LoVo (cell line): ENCODE measurements around the gene TJP1.
A peak's percentile ranks its signal among the peaks of the same experiment; 100 is the strongest.
"Not testable (repeated sequence)": the region's sequence is repeated elsewhere in the genome, so short reads cannot be mapped to it uniquely, and the experiment has no call there.

Experiments used
- DNase-seq: peaks from one replicate; pipeline ENCODE4 v3.0.0-alpha.2; 2016; ENCODE audit warnings: low spot score

Gene TJP1

DNA sequence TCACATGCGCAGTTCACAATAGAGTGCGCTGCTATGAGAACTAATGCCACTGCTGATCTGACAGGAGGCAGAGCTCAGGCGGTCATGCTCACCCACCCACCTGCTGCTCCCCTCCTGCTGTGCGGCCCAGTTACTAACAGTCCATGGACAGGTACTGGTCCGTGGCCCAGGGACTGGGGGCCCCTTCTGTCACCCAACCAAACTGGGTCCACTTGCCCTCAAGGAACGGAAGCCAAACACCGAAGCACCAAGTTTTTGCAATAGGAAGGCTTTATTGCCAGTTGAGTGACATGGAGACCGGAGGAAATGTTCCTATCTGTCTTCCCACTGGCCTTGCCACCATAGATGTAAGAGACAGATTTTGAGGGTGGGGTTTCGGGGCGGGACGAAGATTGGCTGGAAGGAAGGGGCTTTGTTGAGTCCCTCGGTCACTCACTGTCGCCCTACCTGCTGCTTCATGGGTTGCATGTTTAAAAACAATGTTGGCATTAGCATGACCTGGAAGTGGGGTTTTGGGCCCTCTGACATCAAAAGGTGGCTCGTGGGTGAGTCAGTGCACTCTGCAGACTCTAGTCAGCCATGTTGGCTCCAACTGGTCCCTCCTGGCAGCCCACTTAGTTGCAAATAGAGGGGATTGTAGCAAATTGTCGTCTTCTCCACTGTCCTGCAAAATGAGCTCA lies 141.0 kb downstream of the TJP1 start:
- no peak for DNase-seq

DNA sequence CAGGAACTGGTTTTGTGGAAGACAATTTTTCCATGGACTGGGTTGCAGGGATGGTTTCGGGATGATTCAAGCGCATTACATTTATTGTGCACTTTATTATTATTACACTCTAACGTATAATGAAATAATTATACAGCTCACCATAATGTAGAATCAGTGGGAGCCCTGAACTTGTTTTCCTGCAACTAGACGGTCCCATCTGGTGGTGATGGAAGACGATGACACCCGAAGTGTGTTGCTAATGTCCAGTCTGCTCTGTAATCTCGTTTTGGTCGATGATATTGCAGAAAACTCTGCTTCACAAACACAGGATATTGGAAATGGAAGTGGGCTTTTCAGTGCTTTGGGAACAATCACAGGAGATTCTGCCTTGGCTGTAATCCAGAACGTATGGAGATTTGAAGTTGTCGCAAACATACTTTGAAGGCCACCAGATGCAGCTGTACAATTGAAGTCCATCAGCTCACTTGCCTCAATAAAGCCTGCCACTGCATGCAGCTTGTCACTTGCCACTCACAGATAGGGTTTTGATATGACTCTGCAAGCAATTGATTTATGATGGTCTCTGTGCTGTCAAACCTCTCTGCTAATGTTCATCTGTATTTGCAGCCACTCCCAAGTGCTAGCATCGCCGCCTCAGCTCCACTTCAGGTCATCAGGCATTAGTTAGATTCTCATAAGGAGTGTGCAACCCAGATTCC lies 141.7 kb downstream of the TJP1 start:
- no peak for DNase-seq

GRCh38 chr15:29678504-29679034 lies 143.7 kb downstream of the TJP1 start:
- DNase-seq: no peak

GRCh38 chr15:29677871-29678461 lies 144.3 kb downstream of the TJP1 start:
- peak; percentile 87 for DNase-seq

- no peak for DNase-seq
Observed at GRCh38 chr15:29677455-29677854, 144.8 kb downstream of the TJP1 start.

- no peak for DNase-seq
Observed at GRCh38 chr15:29676961-29677402, 145.3 kb downstream of the TJP1 start.

- DNase-seq: not testable (repeated sequence)
Observed at GRCh38 chr15:29676374-29676960, 145.8 kb downstream of the TJP1 start.

- DNase-seq: no peak
Observed at GRCh38 chr15:29675791-29676301, 146.4 kb downstream of the TJP1 start.

DNA sequence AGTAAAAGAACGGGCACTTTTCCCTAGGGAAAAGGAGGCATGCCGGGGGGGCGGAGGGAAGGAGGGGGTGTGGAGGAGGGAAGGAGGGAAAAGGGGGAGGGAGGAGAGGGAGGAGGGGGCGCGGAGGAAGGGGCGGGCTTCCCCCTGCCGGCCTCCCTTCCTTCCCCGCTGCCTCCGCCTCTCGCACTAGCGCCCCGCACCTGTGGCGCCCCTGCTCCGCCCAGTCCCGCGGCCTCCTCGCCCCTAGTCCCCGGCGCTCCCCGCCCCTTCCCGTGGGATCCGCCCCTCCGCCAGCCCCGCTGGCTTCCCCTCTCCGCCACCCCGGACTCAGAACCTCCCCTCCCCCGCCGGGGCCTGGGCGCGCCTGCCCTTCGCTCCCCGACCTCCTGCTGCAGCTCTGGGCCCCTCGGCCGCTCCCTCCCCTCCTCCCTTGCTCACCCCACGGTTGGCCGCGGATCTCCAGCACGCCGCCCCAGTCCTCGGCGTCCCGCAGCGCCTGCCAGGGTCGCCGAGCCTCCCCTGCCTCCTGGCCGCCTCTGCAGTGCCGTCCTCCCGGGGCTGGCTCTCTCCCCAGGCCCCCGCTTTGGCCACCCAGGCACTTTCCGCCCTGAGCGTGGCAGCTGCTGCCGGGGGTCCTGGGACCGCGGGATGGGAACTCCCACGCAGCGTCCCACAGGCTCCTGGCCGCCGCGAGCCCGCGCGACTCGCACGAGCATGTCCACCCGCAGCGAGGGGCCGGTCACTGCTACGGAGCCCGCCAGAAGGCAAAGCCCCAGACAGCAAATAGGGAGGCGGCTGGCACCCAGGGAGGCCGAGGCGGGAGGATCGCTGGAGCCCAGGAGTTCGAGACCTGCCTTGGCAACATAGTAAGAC lies 147.4 kb downstream of the TJP1 start:
- no peak for DNase-seq

DNA sequence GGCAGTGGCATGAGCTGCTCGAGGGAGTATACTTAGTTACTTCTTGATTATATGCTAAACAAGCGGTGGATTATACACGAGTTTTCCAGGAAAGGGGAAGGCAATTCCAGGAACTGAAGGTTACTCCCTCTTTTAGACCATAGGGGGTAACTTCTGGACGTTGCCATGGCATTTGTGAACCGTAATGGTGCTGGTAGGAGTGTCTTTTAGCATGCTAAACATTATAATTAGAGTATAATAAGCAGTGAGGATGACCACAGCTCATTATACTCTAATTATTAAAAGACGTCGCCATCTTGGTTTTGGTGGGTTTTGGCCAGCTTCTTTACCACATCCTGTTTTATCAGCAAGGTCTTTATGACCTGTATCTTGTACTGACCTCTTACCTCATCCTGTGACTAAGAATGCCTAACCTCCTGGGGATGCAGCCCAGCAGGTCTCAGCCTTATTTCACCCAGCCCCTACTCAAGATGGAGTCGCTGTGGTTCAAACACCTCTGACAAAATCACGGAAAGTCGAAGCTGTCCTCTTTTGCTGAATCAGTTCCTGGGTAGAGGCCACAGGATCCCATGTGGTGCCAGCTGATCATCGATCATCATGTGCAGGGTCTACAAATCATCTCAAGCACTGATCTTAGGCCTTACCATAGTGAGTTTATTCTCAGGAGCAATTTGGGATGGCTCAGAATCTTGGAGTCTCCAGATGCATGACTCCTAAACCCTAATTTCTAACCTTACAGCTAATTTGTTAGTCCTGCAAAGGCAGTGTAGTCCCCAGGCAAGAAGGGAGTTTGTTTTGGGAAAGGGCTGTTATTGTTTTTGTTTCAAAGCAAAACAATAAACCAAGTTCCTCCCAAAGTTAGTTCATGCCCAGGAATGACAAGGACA lies 149.1 kb downstream of the TJP1 start:
- no peak for DNase-seq

GRCh38 chr15:29672446-29672845 lies 149.8 kb downstream of the TJP1 start:
- no peak for DNase-seq

GRCh38 chr15:29672046-29672445 lies 150.2 kb downstream of the TJP1 start:
- DNase-seq: not testable (repeated sequence)

GRCh38 chr15:29670998-29671981 lies 151.0 kb downstream of the TJP1 start:
- DNase-seq: peak; percentile 94

- DNase-seq: no peak
Observed at GRCh38 chr15:29670266-29670665, 152.0 kb downstream of the TJP1 start.

GRCh38 chr15:29669823-29670222 lies 152.4 kb downstream of the TJP1 start:
- DNase-seq: no peak

DNA sequence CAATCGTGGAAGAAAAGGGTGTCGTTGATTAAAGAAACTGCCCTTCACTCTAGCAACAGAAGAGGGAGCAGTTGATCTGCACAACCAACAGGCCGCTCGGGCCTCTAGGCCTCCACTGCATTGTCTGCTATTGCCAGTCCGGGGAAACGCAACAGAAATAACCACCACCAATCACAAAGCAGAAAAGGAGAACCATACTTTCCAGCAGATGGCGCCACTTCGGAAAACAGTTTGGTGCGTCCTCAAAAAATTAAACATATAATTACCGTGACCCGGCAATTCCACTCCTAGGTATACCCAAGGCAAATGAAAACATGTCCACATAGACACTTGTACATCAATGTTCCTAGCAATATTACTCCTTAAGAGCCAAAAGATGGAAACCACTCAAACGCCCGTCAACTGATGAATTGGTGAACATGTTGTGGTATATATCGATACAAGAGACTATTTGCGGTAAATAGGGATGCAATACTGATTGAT lies 154.1 kb downstream of the TJP1 start:
- DNase-seq: peak; percentile 87

DNA sequence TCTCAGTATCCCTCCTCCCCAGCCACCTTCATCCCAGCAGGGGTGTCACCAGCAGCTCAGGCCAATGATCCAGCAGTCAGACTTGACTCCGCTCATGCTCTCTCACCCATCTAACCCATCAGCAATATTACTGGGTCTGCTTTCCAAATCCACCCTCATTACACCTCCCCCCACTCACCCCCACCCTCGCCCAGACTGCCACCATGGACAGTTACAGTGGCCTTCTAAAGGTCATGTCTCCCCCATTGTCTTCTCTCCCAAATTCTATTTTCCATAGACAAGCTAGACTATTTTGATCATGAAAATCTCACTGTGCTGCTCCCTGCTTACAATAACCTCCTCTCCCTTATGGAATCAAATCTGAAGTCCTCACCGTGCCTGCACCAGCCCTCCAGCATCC lies 156.0 kb downstream of the TJP1 start:
- DNase-seq: no peak

GRCh38 chr15:29665444-29666003 lies 156.7 kb downstream of the TJP1 start:
- no peak for DNase-seq

- no peak for DNase-seq
Observed at GRCh38 chr15:29664406-29664805, 157.9 kb downstream of the TJP1 start.
